ENCODE measurements around the gene M1AP.
A peak's percentile ranks its signal among the peaks of the same experiment; 100 is the strongest.

M1AP gene

GRCh38 chr2:74675090-74675489 is 27.0 kb upstream of the M1AP start:
- peak; percentile 31 for TF ChIP-seq CTCF (IDR thresholded peaks at IDR 0.05; ENCODE audit: low read depth, low read length)
- no peak overlapping the region for H3K4me3 ChIP-seq (replicated peaks in 1 of 2; ENCODE audit: low read depth in 2 of 2, low read length in 2 of 2)
- DNase-seq (ENCODE audit: low read depth in 2 of 2): no peak

- TF ChIP-seq CTCF (IDR thresholded peaks at IDR 0.05; ENCODE audit: low read depth, low read length): no peak
- DNase-seq (ENCODE audit: low read depth in 2 of 2): no peak
- H3K4me3 ChIP-seq (replicated peaks in 1 of 2; ENCODE audit: low read depth in 2 of 2, low read length in 2 of 2): no peak overlapping the region
Measured at GRCh38 chr2:74673826-74674528, 25.8 kb upstream of the M1AP start.

GRCh38 chr2:74671479-74671878 is 23.3 kb upstream of the M1AP start:
- DNase-seq (ENCODE audit: low read depth in 2 of 2): peak; percentile 32 to 68
- no peak overlapping the region for H3K4me3 ChIP-seq (replicated peaks in 1 of 2; ENCODE audit: low read depth in 2 of 2, low read length in 2 of 2)
- TF ChIP-seq CTCF (IDR thresholded peaks at IDR 0.05; ENCODE audit: low read depth, low read length): no peak

- TF ChIP-seq CTCF (IDR thresholded peaks at IDR 0.05; ENCODE audit: low read depth, low read length): no peak
- no peak overlapping the region for H3K4me3 ChIP-seq (replicated peaks in 1 of 2; ENCODE audit: low read depth in 2 of 2, low read length in 2 of 2)
- DNase-seq (ENCODE audit: low read depth in 2 of 2): no peak
Measured at GRCh38 chr2:74670263-74670662, 22.1 kb upstream of the M1AP start.

GRCh38 chr2:74668087-74668486 is 20.0 kb upstream of the M1AP start:
- no peak for DNase-seq (ENCODE audit: low read depth in 2 of 2)
- TF ChIP-seq CTCF (IDR thresholded peaks at IDR 0.05; ENCODE audit: low read depth, low read length): no peak
- H3K4me3 ChIP-seq (replicated peaks in 1 of 2; ENCODE audit: low read depth in 2 of 2, low read length in 2 of 2): no peak overlapping the region

- no peak for TF ChIP-seq CTCF (IDR thresholded peaks at IDR 0.05; ENCODE audit: low read depth, low read length)
- no peak overlapping the region for H3K4me3 ChIP-seq (replicated peaks in 1 of 2; ENCODE audit: low read depth in 2 of 2, low read length in 2 of 2)
- no peak for DNase-seq (ENCODE audit: low read depth in 2 of 2)
Measured at GRCh38 chr2:74659462-74659861, 11.3 kb upstream of the M1AP start.

GRCh38 chr2:74658516-74658915 is 10.4 kb upstream of the M1AP start:
- no peak for TF ChIP-seq CTCF (IDR thresholded peaks at IDR 0.05; ENCODE audit: low read depth, low read length)
- peak; percentile 40 to 84 for DNase-seq (ENCODE audit: low read depth in 2 of 2)
- H3K4me3 ChIP-seq (replicated peaks in 1 of 2; ENCODE audit: low read depth in 2 of 2, low read length in 2 of 2): no peak overlapping the region
